ENCODE results near the gene PTPN6. TPM values are rescaled to one million over a fixed set of nuclear protein-coding genes. Genes with fewer than 3 reads are reported as not detected.
A peak's percentile ranks its signal among the peaks of the same experiment; 100 is the strongest.

The PTPN6 gene
- total and polyA plus RNA-seq, 2 of the 8 experiments (the other 6 are each of a cell fraction or from before 2014, with no cell fraction given) = 16.3 to 28.4 TPM

- FAIRE-seq = no peak
- POLR2A ChIA-PET (ENCODE audit: partially characterized antibody) = interaction anchor here (0.6 to 44.0 kb wide), 13 partner anchors 4 to 148 kb away, joined by 3 to 1596 read pairs (median 7); partner anchors contain the start of genes ATN1, C12orf57, C1R and C1RL
- TF ChIP-seq, protein P1, sequence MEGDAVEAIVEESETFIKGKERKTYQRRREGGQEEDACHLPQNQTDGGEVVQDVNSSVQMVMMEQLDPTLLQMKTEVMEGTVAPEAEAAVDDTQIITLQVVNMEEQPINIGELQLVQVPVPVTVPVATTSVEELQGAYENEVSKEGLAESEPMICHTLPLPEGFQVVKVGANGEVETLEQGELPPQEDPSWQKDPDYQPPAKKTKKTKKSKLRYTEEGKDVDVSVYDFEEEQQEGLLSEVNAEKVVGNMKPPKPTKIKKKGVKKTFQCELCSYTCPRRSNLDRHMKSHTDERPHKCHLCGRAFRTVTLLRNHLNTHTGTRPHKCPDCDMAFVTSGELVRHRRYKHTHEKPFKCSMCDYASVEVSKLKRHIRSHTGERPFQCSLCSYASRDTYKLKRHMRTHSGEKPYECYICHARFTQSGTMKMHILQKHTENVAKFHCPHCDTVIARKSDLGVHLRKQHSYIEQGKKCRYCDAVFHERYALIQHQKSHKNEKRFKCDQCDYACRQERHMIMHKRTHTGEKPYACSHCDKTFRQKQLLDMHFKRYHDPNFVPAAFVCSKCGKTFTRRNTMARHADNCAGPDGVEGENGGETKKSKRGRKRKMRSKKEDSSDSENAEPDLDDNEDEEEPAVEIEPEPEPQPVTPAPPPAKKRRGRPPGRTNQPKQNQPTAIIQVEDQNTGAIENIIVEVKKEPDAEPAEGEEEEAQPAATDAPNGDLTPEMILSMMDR (IDR thresholded peaks at IDR 0.05; ENCODE audit: control extremely low read depth in 1 of 3, insufficient read depth in 1 of 3, low read depth in 1 of 3, low read length in 3 of 3) = peak in 2 of 3 experiments; percentile 78 to 90; a peak in 3 of 4 replicates
- no peak for TF ChIP-seq HDAC2 (IDR thresholded peaks at IDR 0.05; ENCODE audit: borderline replicate concordance in 1 of 2, low read depth in 2 of 2, low read length in 2 of 2)
- no peak for TF ChIP-seq MAFK (IDR thresholded peaks at IDR 0.05; ENCODE audit: low read depth, low read length)
- TF ChIP-seq, protein P2, sequence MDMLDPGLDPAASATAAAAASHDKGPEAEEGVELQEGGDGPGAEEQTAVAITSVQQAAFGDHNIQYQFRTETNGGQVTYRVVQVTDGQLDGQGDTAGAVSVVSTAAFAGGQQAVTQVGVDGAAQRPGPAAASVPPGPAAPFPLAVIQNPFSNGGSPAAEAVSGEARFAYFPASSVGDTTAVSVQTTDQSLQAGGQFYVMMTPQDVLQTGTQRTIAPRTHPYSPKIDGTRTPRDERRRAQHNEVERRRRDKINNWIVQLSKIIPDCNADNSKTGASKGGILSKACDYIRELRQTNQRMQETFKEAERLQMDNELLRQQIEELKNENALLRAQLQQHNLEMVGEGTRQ (IDR thresholded peaks at IDR 0.05; ENCODE audit: low read length) = 0 out of 2 replicates have a peak, but pooled peaks have one; percentile 25
- TF ChIP-seq POLR2AphosphoS5 (IDR thresholded peaks at IDR 0.05; ENCODE audit: low read depth, low read length) = peak; percentile 74
- TF ChIP-seq CHD1 (IDR thresholded peaks at IDR 0.05; ENCODE audit: low read depth, low read length) = no peak
- 0 out of 2 replicates have a peak, but pooled peaks have one; percentile 21 for TF ChIP-seq NRF1 (IDR thresholded peaks at IDR 0.05; ENCODE audit: low read depth, low read length)
Measured at GRCh38 chr12:6965026-6965661, 14.0 kb downstream of the PTPN6 start.

More at GRCh38 chr12:6965026-6965661, 14.0 kb downstream of the PTPN6 start:
- H2BK5ac ChIP-seq (ENCODE audit: low read depth, low read length) = peak overlapping the region; percentile 94
- peaks cover 12 to 50% (median 32%) of the 10 kb centered on the region in 4 experiments for H3K4me1 ChIP-seq (replicated peaks in 1 of 4; ENCODE audit: control insufficient read depth in 3 of 4, insufficient read depth in 4 of 4, low read length in 3 of 4)
- H4K20me1 ChIP-seq (replicated peaks in 1 of 2; ENCODE audit: control insufficient read depth in 1 of 2, insufficient read depth in 2 of 2, low read length in 2 of 2) = peaks cover 2 to 4% of the 10 kb centered on the region in 2 experiments
- peaks cover 2% of the 10 kb centered on the region; the same call in 1 of the 2 replicates for H3K79me1 ChIP-seq (ENCODE audit: low read depth, low read length)
- H4K91ac ChIP-seq (replicated peaks; ENCODE audit: insufficient read length, low read length) = no peak overlapping the region
- H3K9me3 ChIP-seq (ENCODE audit: insufficient read depth in 2 of 2, low read depth in 1 of 2, low read length in 1 of 2) = no peaks in the 10 kb centered on the region
- no peak overlapping the region for H3K14ac ChIP-seq (ENCODE audit: insufficient read length)
- H4K8ac ChIP-seq (ENCODE audit: extremely low read depth, insufficient read depth, low read length) = peak overlapping the region; percentile 72; the same call in 1 of the 2 replicates
- H3K4me3 ChIP-seq (ENCODE audit: extremely low read depth in 1 of 4, insufficient read depth in 2 of 4, low read depth in 3 of 4, low read length in 4 of 4) = peak overlapping the region in 2 of 4 experiments; percentile 23 to 79; a peak in 2 of 8 replicates
- H2BK15ac ChIP-seq (ENCODE audit: low read length) = peak overlapping the region; percentile 41; the same call in 1 of the 2 replicates
- H3K4me2 ChIP-seq (ENCODE audit: insufficient read depth in 1 of 2, low read depth in 2 of 2, low read length in 2 of 2) = peak overlapping the region; percentile 66 to 93
- peak overlapping the region in 1 of 4 experiments; percentile 13; a peak in 2 of 7 replicates for H3K9ac ChIP-seq (replicated peaks in 1 of 4; ENCODE audit: extremely low read depth in 1 of 4, low read depth in 3 of 4, low read length in 3 of 4)
- H3K79me2 ChIP-seq (ENCODE audit: control insufficient read depth in 1 of 2, insufficient read depth in 2 of 2, low read length in 2 of 2) = peaks cover 10 to 36% of the 10 kb centered on the region in 2 experiments; a peak in 3 of 4 replicates
- H3K36me3 ChIP-seq (ENCODE audit: control insufficient read depth in 2 of 4, insufficient read depth in 4 of 4, low read length in 3 of 4) = peaks cover 28 to 45% (median 32%) of the 10 kb centered on the region in 4 experiments
- peak overlapping the region; percentile 19 for H3K4ac ChIP-seq (replicated peaks; ENCODE audit: insufficient read length, low read depth, low read length)
- H3K18ac ChIP-seq (ENCODE audit: extremely low read depth, low read length) = peak overlapping the region; percentile 51; the same call in 1 of the 2 replicates
- no peak overlapping the region for H3K23ac ChIP-seq (ENCODE audit: insufficient read length)
- H3K27me3 ChIP-seq (replicated peaks in 1 of 4; ENCODE audit: control insufficient read depth in 3 of 4, extremely low read depth in 1 of 4, insufficient read depth in 3 of 4, low read length in 3 of 4) = no peaks in the 10 kb centered on the region
- H2BK120ac ChIP-seq (replicated peaks; ENCODE audit: low read depth, low read length) = no peak overlapping the region
- H3K23me2 ChIP-seq (ENCODE audit: low read depth, low read length) = peaks cover 18% of the 10 kb centered on the region
- H3K27ac ChIP-seq (ENCODE audit: low read depth, low read length) = peak overlapping the region; percentile 43; the same call in 1 of the 2 replicates
- 0 out of 2 replicates have a peak overlapping the region, but pooled peaks have one; percentile 89 for H2AK5ac ChIP-seq (ENCODE audit: low read depth, low read length)
- 38% methylated on average over 12 of the region's 12 CpGs; no CpG with 5 or more reads in 1 of the 2 experiments for WGBS, 2 experiments (ENCODE audit: extremely low coverage in 1 of 2, insufficient coverage in 1 of 2, insufficient read length in 1 of 2, insufficient replicate concordance in 2 of 2, low coverage in 1 of 2, low lambda C conversion rate in 2 of 2, missing lambda C conversion rate in 1 of 2)
- no peak overlapping the region for H4K5ac ChIP-seq (ENCODE audit: insufficient read length, low read depth, low read length)
- CTCF ChIA-PET (ENCODE audit: partially characterized antibody) = interaction anchor here (0.6 to 12.2 kb wide), 26 partner anchors 10 to 159 kb away, joined by 3 to 277 read pairs (median 4); partner anchors contain the start of genes C12orf57, PTPN6 and RNU7-1
- no peak overlapping the region for H2AFZ ChIP-seq (ENCODE audit: low read length)
- H3K56ac ChIP-seq (replicated peaks; ENCODE audit: insufficient read length, low read depth, low read length) = peak overlapping the region; percentile 37
- H2BK12ac ChIP-seq (ENCODE audit: low read depth, low read length) = no peak overlapping the region
- H2BK20ac ChIP-seq (ENCODE audit: low read length) = no peak overlapping the region
- peak in 1 of 2 experiments; percentile 88 for DNase-seq (ENCODE audit: low read depth in 1 of 2, low spot score in 2 of 2)
